ENCODE measurements around the gene PRSS22. TPM values are rescaled to one million over a fixed set of nuclear protein-coding genes. Genes with fewer than 3 reads are reported as not detected.

Gene PRSS22
- total RNA-seq, 4 donors from 2014 or later: 1.4 to 1.9 (median 1.8) TPM; not detected in 1

DNA sequence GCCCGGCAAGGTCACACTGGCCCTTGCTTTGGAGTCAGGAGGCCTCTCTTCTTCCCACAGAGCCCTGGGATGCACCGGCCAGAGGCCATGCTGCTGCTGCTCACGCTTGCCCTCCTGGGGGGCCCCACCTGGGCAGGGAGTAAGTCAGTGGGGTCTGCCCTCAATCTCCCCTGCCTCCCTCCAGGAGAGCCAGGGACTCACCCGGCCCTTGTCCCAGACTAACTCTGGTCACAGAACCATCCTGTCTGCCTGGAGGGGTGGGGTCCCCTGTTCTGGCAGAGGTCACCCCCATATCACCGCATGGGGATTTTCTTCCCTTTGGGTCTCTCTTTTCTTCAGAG lies 27.6 kb downstream of the PRSS22 start:
- Histone ChIP-seq H3K4me3 (peak overlapping the region in 1 of 4 donors; percentile 2), H3K27ac (peak overlapping the region in 2 of 4 donors; percentile 42 to 70), H3K27me3 (no peaks in the 10 kb centered on the region), H3K36me3 (no peaks in the 10 kb centered on the region), H3K9me3 (no peaks in the 10 kb centered on the region), H3K4me1 (no peaks in the 10 kb centered on the region)
- DNase-seq: no peak
- TF ChIP-seq CTCF (IDR thresholded peaks at IDR 0.05) (no peak), POLR2A (IDR thresholded peaks at IDR 0.05) (no peak)

- no peaks in the 10 kb centered on the region for H3K36me3 ChIP-seq
- H3K4me3 ChIP-seq: peak within 1 kb of the TSS in 1 of 4 donors; percentile 2
- TF ChIP-seq POLR2A (IDR thresholded peaks at IDR 0.05): no peak
- TF ChIP-seq CTCF (IDR thresholded peaks at IDR 0.05): no peak
- H3K4me1 ChIP-seq: no peaks in the 10 kb centered on the region
- no peaks in the 10 kb centered on the region for H3K9me3 ChIP-seq
- peak within 1 kb of the TSS in 3 of 4 donors; percentile 42 to 70 (median 52) for H3K27ac ChIP-seq
- peak in 1 of 3 donors; percentile 59 for DNase-seq
- H3K27me3 ChIP-seq: no peaks in the 10 kb centered on the region
These were observed 28.2 kb downstream of the PRSS22 start, which contains the start of gene ZG16B for GRCh38 chr16:2829501-2830354. TSS of gene ZG16B (plus strand) at chr16:2830303. CDS start at chr16:2830442, 139 bp downstream.

DNA sequence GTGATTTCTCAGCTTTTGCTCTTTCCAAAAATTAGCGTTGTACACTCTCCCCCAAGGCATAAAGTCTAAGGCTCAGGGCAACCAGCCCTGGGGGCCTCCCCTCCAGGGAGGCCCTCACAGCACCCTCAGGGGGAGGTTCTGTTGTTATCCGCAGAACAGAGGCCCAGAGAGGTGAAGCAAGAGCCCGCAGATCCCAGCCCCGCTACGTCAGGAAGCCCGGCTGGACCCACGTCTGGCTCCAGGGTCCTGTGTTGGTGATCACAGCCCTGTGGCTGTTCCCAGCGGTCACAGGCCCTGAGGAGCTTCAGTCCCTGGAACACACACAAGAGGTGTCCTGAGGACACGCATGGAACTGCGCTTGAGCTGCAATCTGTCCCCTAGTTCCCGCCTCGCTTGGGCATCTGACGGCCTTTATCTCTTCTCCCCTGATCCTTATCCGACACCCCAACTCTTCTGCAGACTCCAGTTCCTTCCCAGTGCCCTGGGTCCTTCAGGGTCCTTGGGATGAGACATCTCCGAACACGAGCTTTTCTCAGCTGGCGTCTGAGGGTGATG lies 29.0 kb downstream of the PRSS22 start:
- no peak overlapping the region for H3K4me3 ChIP-seq
- TF ChIP-seq POLR2A (IDR thresholded peaks at IDR 0.05): no peak
- TF ChIP-seq CTCF (IDR thresholded peaks at IDR 0.05): no peak
- no peaks in the 10 kb centered on the region for H3K36me3 ChIP-seq
- peak in 1 of 3 donors; percentile 14 for DNase-seq
- H3K27ac ChIP-seq: peak overlapping the region in 1 of 4 donors; percentile 70
- H3K9me3 ChIP-seq: no peaks in the 10 kb centered on the region
- H3K27me3 ChIP-seq: no peaks in the 10 kb centered on the region
- no peaks in the 10 kb centered on the region for H3K4me1 ChIP-seq

DNA sequence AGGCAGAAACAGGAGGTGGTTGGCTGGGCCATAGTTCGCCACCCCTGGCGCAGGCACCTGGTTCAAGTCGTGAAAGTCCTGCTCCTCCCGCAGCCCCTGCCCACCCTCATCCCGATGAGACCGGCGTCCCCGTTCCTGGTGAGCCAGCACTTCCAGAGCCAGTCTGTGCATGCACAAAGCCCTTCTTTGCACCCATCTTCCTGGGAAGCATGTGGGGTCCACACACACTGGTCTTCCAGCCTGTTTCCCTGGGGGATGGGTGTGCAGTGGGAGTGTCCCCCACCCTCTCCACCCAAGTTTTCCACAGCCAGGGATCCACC lies 29.5 kb downstream of the PRSS22 start:
- H3K4me1 ChIP-seq: no peaks in the 10 kb centered on the region
- H3K27me3 ChIP-seq: no peaks in the 10 kb centered on the region
- peak in 1 of 3 donors; percentile 26 for DNase-seq
- H3K9me3 ChIP-seq: no peaks in the 10 kb centered on the region
- H3K36me3 ChIP-seq: no peaks in the 10 kb centered on the region
- TF ChIP-seq POLR2A (IDR thresholded peaks at IDR 0.05) (no peak), CTCF (IDR thresholded peaks at IDR 0.05) (no peak)
- H3K4me3 ChIP-seq: no peak overlapping the region
- H3K27ac ChIP-seq: no peak overlapping the region

DNA sequence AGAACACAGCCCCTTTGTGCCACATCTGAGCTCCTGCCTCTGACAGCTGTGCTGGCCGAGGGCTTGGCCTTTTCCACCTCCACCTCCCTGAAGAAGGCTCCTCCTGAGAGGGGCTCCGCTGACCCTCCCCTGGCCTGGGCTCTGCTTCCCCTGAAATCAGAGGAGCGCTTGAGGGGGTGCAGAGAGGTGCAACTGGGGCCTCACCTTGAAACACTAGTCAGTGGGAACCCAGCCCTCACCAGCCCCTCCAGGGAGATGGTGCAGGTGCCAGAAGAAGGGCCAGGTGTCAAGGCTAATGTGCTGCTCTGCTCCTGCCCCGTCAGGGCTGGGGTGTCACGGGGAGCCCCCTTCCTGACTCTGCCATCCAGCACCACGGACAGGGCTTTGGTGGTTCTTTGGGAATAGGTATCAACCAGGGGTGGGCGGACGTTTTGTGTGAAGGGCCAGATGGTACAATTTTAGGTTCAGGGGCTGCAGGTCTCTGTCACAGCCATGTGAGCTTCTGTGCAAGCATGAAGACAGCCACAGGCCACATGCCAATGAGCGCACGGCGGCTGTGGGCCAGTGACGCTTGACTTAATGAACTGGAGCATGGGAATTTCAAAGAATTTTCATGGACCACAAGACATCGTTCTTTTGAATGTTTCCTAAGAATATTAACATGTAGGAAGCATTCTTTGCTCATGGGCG lies 30.0 kb downstream of the PRSS22 start:
- no peak for TF ChIP-seq POLR2A (IDR thresholded peaks at IDR 0.05)
- TF ChIP-seq CTCF (IDR thresholded peaks at IDR 0.05): no peak
- no peak overlapping the region for H3K4me3 ChIP-seq
- H3K27ac ChIP-seq: no peak overlapping the region
- H3K36me3 ChIP-seq: no peaks in the 10 kb centered on the region
- no peaks in the 10 kb centered on the region for H3K27me3 ChIP-seq
- no peaks in the 10 kb centered on the region for H3K9me3 ChIP-seq
- DNase-seq: peak in 1 of 3 donors; percentile 40
- no peaks in the 10 kb centered on the region for H3K4me1 ChIP-seq
